IMR-90 (cell line): ENCODE data around the gene RARS2.

Source experiments
- CEBPB ChIP-seq: IDR thresholded peaks from 2 replicates; pipeline ENCODE4 v1.6.1; 2012; ENCODE audit warnings: low read depth, low read length, improper control_type of control experiment
- POLR2A ChIP-seq: IDR thresholded peaks from 2 replicates; pipeline ENCODE4 v1.6.1; 2012; ENCODE audit warnings: mild to moderate bottlenecking, low read depth, low read length
- RCOR1 ChIP-seq: IDR thresholded peaks from 2 replicates; pipeline ENCODE4 v1.6.1; 2012; ENCODE audit warnings: mild to moderate bottlenecking, low read length, improper control_type of control experiment; ENCODE audit not compliant: insufficient replicate concordance
- TF ChIP-seq, protein P1 (sequence below): conservative IDR thresholded peaks from 2 replicates; pipeline ENCODE4 v1.5.1; 2012; ENCODE audit warnings: mild to moderate bottlenecking, low read depth, low read length, improper control_type of control experiment

DNA sequence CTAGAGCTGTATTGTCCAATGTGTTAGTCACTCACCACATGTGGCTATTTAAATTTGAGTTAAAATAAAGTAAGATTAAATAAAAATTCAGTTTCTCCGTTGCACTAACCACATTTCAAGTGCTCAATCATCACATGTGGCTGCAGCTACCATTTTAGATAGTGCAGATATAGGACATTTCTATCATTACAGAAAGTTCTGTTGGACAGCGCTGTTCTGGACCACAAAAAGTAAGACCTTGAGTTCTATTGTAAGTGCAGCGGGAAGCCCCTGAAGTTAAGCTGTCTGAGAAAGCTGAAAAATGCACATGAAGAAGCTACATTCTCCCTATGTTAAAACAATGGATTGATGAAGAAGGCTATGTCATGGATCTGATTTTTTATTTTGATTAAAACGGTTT is 1.2 kb upstream of the RARS2 start:
- TF ChIP-seq RCOR1 (no peak), POLR2A (no peak), CEBPB (no peak)
- TF ChIP-seq, protein P1, sequence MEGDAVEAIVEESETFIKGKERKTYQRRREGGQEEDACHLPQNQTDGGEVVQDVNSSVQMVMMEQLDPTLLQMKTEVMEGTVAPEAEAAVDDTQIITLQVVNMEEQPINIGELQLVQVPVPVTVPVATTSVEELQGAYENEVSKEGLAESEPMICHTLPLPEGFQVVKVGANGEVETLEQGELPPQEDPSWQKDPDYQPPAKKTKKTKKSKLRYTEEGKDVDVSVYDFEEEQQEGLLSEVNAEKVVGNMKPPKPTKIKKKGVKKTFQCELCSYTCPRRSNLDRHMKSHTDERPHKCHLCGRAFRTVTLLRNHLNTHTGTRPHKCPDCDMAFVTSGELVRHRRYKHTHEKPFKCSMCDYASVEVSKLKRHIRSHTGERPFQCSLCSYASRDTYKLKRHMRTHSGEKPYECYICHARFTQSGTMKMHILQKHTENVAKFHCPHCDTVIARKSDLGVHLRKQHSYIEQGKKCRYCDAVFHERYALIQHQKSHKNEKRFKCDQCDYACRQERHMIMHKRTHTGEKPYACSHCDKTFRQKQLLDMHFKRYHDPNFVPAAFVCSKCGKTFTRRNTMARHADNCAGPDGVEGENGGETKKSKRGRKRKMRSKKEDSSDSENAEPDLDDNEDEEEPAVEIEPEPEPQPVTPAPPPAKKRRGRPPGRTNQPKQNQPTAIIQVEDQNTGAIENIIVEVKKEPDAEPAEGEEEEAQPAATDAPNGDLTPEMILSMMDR = no peak
